ENCODE data around the gene CLCF1.

The CLCF1 gene

GRCh38 chr11:67374571-67375281 lies 1.3 kb upstream of the CLCF1 start:
- DNase-seq = no peak

- DNase-seq = peak; percentile 72
Measured at GRCh38 chr11:67373648-67374570, 511 bp upstream of the CLCF1 start.

- DNase-seq = no peak
Measured at GRCh38 chr11:67372321-67372992, 941 bp downstream of the CLCF1 start.

- no peak for DNase-seq
Measured at GRCh38 chr11:67371911-67372320, 1.5 kb downstream of the CLCF1 start.

GRCh38 chr11:67371189-67371910 lies 2.0 kb downstream of the CLCF1 start:
- DNase-seq = peak; percentile 32

- DNase-seq = no peak
Measured at GRCh38 chr11:67370351-67371076, 2.9 kb downstream of the CLCF1 start.

- DNase-seq = no peak
Measured at GRCh38 chr11:67369801-67370284, 3.6 kb downstream of the CLCF1 start.

GRCh38 chr11:67369275-67369674 lies 4.1 kb downstream of the CLCF1 start:
- no peak for DNase-seq

GRCh38 chr11:67368621-67369020 lies 4.8 kb downstream of the CLCF1 start:
- peak; percentile 19 for DNase-seq

GRCh38 chr11:67367761-67368227 lies 5.6 kb downstream of the CLCF1 start:
- DNase-seq = no peak

- no peak for DNase-seq
Measured at GRCh38 chr11:67366961-67367760, 6.2 kb downstream of the CLCF1 start.

GRCh38 chr11:67366546-67366945 lies 6.9 kb downstream of the CLCF1 start:
- no peak for DNase-seq

- DNase-seq = no peak
Measured at GRCh38 chr11:67365736-67366444, 7.5 kb downstream of the CLCF1 start.

- DNase-seq = no peak
Measured at GRCh38 chr11:67364783-67365722, 8.3 kb downstream of the CLCF1 start.

GRCh38 chr11:67364169-67364568 lies 9.2 kb downstream of the CLCF1 start:
- DNase-seq = no peak

- DNase-seq = no peak
Measured at GRCh38 chr11:67357831-67358670, 15.3 kb downstream of the CLCF1 start.

- DNase-seq = peak; percentile 55
Measured at GRCh38 chr11:67356864-67357561, 16.4 kb downstream of the CLCF1 start.

Data from stimulated activated naive CD4-positive, alpha-beta T cell treated with Interleukin-2 at 50 U/mL for 16 hours (primary cell).